GM18498 (cell line): Measurements from ENCODE around the gene RIT2.
A peak's percentile ranks its signal among the peaks of the same experiment; 100 is the strongest.

Experiments used
- ATAC-seq: cut with Tn5 transposase; IDR thresholded peaks from one replicate; pipeline ENCODE4 v1.9.1; 2021; ENCODE audit warnings: mild to moderate bottlenecking, moderate library complexity; ENCODE audit not compliant: unreplicated experiment

The RIT2 gene

GRCh38 chr18:42937436-42937835 lies 178.0 kb downstream of the RIT2 start:
- no peak for ATAC-seq

- peak; percentile 82 for ATAC-seq
These were observed 179.2 kb downstream of the RIT2 start for GRCh38 chr18:42936289-42936688.

- no peak for ATAC-seq
These were observed 184.0 kb downstream of the RIT2 start for GRCh38 chr18:42931491-42931890.

- ATAC-seq: no peak
These were observed 185.6 kb downstream of the RIT2 start for GRCh38 chr18:42929857-42930256.

- no peak for ATAC-seq
These were observed 186.3 kb downstream of the RIT2 start for GRCh38 chr18:42929181-42929580.

- no peak for ATAC-seq
These were observed 190.4 kb downstream of the RIT2 start for GRCh38 chr18:42925036-42925435.

GRCh38 chr18:42922363-42922762 lies 193.1 kb downstream of the RIT2 start:
- ATAC-seq: no peak

- no peak for ATAC-seq
These were observed 194.2 kb downstream of the RIT2 start for GRCh38 chr18:42921226-42921737.

GRCh38 chr18:42920621-42921020 lies 194.9 kb downstream of the RIT2 start:
- no peak for ATAC-seq

GRCh38 chr18:42915299-42915698 lies 200.2 kb downstream of the RIT2 start:
- ATAC-seq: no peak

GRCh38 chr18:42914476-42914875 lies 201.0 kb downstream of the RIT2 start:
- ATAC-seq: no peak

- ATAC-seq: no peak
These were observed 206.4 kb downstream of the RIT2 start for GRCh38 chr18:42909095-42909494.

GRCh38 chr18:42906761-42907160 lies 208.7 kb downstream of the RIT2 start:
- ATAC-seq: no peak

- no peak for ATAC-seq
These were observed 214.3 kb downstream of the RIT2 start for GRCh38 chr18:42901161-42901560.

- ATAC-seq: no peak
These were observed 221.5 kb downstream of the RIT2 start for GRCh38 chr18:42893977-42894376.

GRCh38 chr18:42892181-42892580 lies 223.3 kb downstream of the RIT2 start:
- no peak for ATAC-seq

GRCh38 chr18:42891705-42892104 lies 223.8 kb downstream of the RIT2 start:
- ATAC-seq: no peak

- no peak for ATAC-seq
These were observed 232.3 kb downstream of the RIT2 start for GRCh38 chr18:42883169-42883568.

GRCh38 chr18:42882122-42882521 lies 233.4 kb downstream of the RIT2 start:
- ATAC-seq: no peak

GRCh38 chr18:42872838-42873237 lies 242.6 kb downstream of the RIT2 start:
- ATAC-seq: no peak

GRCh38 chr18:42864876-42865275 lies 250.6 kb downstream of the RIT2 start:
- no peak for ATAC-seq

GRCh38 chr18:42861271-42861670 lies 254.2 kb downstream of the RIT2 start:
- no peak for ATAC-seq

GRCh38 chr18:42860548-42860947 lies 254.9 kb downstream of the RIT2 start:
- ATAC-seq: no peak

- no peak for ATAC-seq
These were observed 255.5 kb downstream of the RIT2 start for GRCh38 chr18:42860011-42860410.
